NCI-H2196 treated with DMSO at 0.1 percent for 48 hours (cell line): ENCODE data around the gene RAD51D.
"Not testable (repeated sequence)": the region's sequence is repeated elsewhere in the genome, so short reads cannot be mapped to it uniquely, and the experiment has no call there.

Experiments used
- DNase-seq: peaks from one replicate; lab custom pipeline; 2025; ENCODE audit not compliant: unreplicated experiment; lab: John Stamatoyannopoulos, UW

Gene RAD51D

GRCh38 chr17:35069311-35069710 is 50.3 kb downstream of the RAD51D start:
- DNase-seq = no peak

GRCh38 chr17:35068249-35068648 is 51.4 kb downstream of the RAD51D start:
- no peak for DNase-seq

- DNase-seq = no peak
Observed at GRCh38 chr17:35065880-35066279, 53.8 kb downstream of the RAD51D start.

- no peak for DNase-seq
Observed at GRCh38 chr17:35064516-35065215, 55.0 kb downstream of the RAD51D start.

GRCh38 chr17:35063514-35064223 is 56.0 kb downstream of the RAD51D start, which contains the start of gene RFFL:
Gene RFFL (minus strand): TSS chr17:35063707. CDS start chr17:35026553, 37,154 bp downstream.
- DNase-seq = peak; percentile 68

- no peak for DNase-seq
Observed at GRCh38 chr17:35062308-35062707, 57.4 kb downstream of the RAD51D start.

- no peak for DNase-seq
Observed at GRCh38 chr17:35057332-35057915, 62.2 kb downstream of the RAD51D start.

GRCh38 chr17:35056013-35056412 is 63.6 kb downstream of the RAD51D start:
- no peak for DNase-seq

GRCh38 chr17:35053204-35053603 is 66.5 kb downstream of the RAD51D start:
- no peak for DNase-seq

GRCh38 chr17:35052780-35053179 is 66.9 kb downstream of the RAD51D start:
- no peak for DNase-seq

GRCh38 chr17:35052241-35052610 is 67.4 kb downstream of the RAD51D start:
- DNase-seq = no peak

GRCh38 chr17:35051579-35052240 is 68.0 kb downstream of the RAD51D start:
- no peak for DNase-seq

- DNase-seq = no peak
Observed at GRCh38 chr17:35051183-35051578, 68.5 kb downstream of the RAD51D start.

GRCh38 chr17:35050170-35050569 is 69.5 kb downstream of the RAD51D start:
- DNase-seq = no peak

- DNase-seq = no peak
Observed at GRCh38 chr17:35048685-35049379, 70.8 kb downstream of the RAD51D start.

GRCh38 chr17:35046740-35047283 is 72.8 kb downstream of the RAD51D start:
- DNase-seq = no peak

- no peak for DNase-seq
Observed at GRCh38 chr17:35046245-35046644, 73.4 kb downstream of the RAD51D start.

- not testable (repeated sequence) for DNase-seq
Observed at GRCh38 chr17:35045458-35045979, 74.1 kb downstream of the RAD51D start.

- DNase-seq = no peak
Observed at GRCh38 chr17:35044181-35044580, 75.5 kb downstream of the RAD51D start.
